Measurements from ENCODE around the gene ZNF775. TPM values are rescaled to one million over a fixed set of nuclear protein-coding genes. Genes with fewer than 3 reads are reported as not detected.
A peak's percentile ranks its signal among the peaks of the same experiment; 100 is the strongest.

ZNF775 gene
- polyA plus RNA-seq, 1 experiment = 2.2 TPM

GRCh38 chr7:150420987-150421674, 42.0 kb downstream of the ZNF775 start:
- TF ChIP-seq CTCF (IDR thresholded peaks at IDR 0.05; ENCODE audit: low read depth, low read length) = peak; percentile 92
- CTCF ChIA-PET = interaction anchor here (0.7 to 1.7 kb wide), 11 partner anchors 8 to 136 kb away, joined by 3 to 5 read pairs (median 3); no protein-coding TSS in a partner anchor
- no peak overlapping the region for H3K4me3 ChIP-seq (ENCODE audit: low read depth, low read length)
- H3K9me3 ChIP-seq (ENCODE audit: control insufficient read depth, insufficient read depth, low read length) = no peaks in the 10 kb centered on the region
- DNase-seq (ENCODE audit: low read depth, low spot score) = peak; percentile 27
- no peak overlapping the region for H3K27ac ChIP-seq (ENCODE audit: low read depth, low read length)
- no peaks in the 10 kb centered on the region for H3K27me3 ChIP-seq (ENCODE audit: control insufficient read depth, insufficient read depth, low read length)
- POLR2A ChIA-PET = interaction anchor here (0.6 kb wide), 1 partner anchor 149 kb away, joined by 5 read pairs; no protein-coding TSS in a partner anchor

GRCh38 chr7:150421831-150422230, 42.7 kb downstream of the ZNF775 start:
- TF ChIP-seq CTCF (IDR thresholded peaks at IDR 0.05; ENCODE audit: low read depth, low read length) = no peak
- Histone ChIP-seq H3K9me3 (ENCODE audit: control insufficient read depth, insufficient read depth, low read length) (no peaks in the 10 kb centered on the region), H3K27ac (ENCODE audit: low read depth, low read length) (no peak overlapping the region), H3K27me3 (ENCODE audit: control insufficient read depth, insufficient read depth, low read length) (no peaks in the 10 kb centered on the region), H3K4me3 (ENCODE audit: low read depth, low read length) (no peak overlapping the region)
- DNase-seq (ENCODE audit: low read depth, low spot score) = no peak
- ChIA-PET POLR2A (interaction anchor here (0.6 kb wide), 1 partner anchor 150 kb away, joined by 5 read pairs; no protein-coding TSS in a partner anchor), CTCF (interaction anchor here (0.7 to 1.7 kb wide), 11 partner anchors 9 to 136 kb away, joined by 3 to 5 read pairs (median 3); no protein-coding TSS in a partner anchor)

GRCh38 chr7:150425670-150426069, 46.5 kb downstream of the ZNF775 start:
- Histone ChIP-seq H3K27me3 (ENCODE audit: control insufficient read depth, insufficient read depth, low read length) (no peaks in the 10 kb centered on the region), H3K27ac (ENCODE audit: low read depth, low read length) (no peak overlapping the region), H3K4me3 (ENCODE audit: low read depth, low read length) (no peak overlapping the region), H3K9me3 (ENCODE audit: control insufficient read depth, insufficient read depth, low read length) (no peaks in the 10 kb centered on the region; the same call in 1 of the 2 replicates)
- TF ChIP-seq CTCF (IDR thresholded peaks at IDR 0.05; ENCODE audit: low read depth, low read length) = no peak
- ChIA-PET CTCF (interaction anchor here (0.6 kb wide), 1 partner anchor 451 kb away, joined by 3 read pairs; no protein-coding TSS in a partner anchor), POLR2A (no interaction called here)
- DNase-seq (ENCODE audit: low read depth, low spot score) = no peak

- TF ChIP-seq CTCF (IDR thresholded peaks at IDR 0.05; ENCODE audit: low read depth, low read length) = no peak
- DNase-seq (ENCODE audit: low read depth, low spot score) = peak; percentile 85
- no peaks in the 10 kb centered on the region; the same call in 1 of the 2 replicates for H3K9me3 ChIP-seq (ENCODE audit: control insufficient read depth, insufficient read depth, low read length)
- POLR2A ChIA-PET = interaction anchor here (0.6 kb wide), 1 partner anchor 563 kb away, joined by 3 read pairs; no protein-coding TSS in a partner anchor
- peak overlapping the region; percentile 47 for H3K27ac ChIP-seq (ENCODE audit: low read depth, low read length)
- no peak overlapping the region for H3K4me3 ChIP-seq (ENCODE audit: low read depth, low read length)
- H3K27me3 ChIP-seq (ENCODE audit: control insufficient read depth, insufficient read depth, low read length) = peaks cover 3% of the 10 kb centered on the region
- CTCF ChIA-PET = interaction anchor here (0.9 to 1.3 kb wide), 2 partner anchors 12 to 20 kb away, joined by 3 to 4 read pairs; no protein-coding TSS in a partner anchor
These were observed 49.7 kb downstream of the ZNF775 start for GRCh38 chr7:150428671-150429451.
